ENCODE results near the gene EFTUD2. TPM values are rescaled to one million over a fixed set of nuclear protein-coding genes. Genes with fewer than 3 reads are reported as not detected.

EFTUD2 gene
- total RNA-seq, 1 experiment from 2014 or later = 150 TPM

- intact Hi-C loops (cut with micrococcal nuclease) = no loop called here
- no peaks in the 10 kb centered on the region for H3K9me2 ChIP-seq (ENCODE audit: insufficient read depth)
- H2AFZ ChIP-seq (ENCODE audit: low read depth, low read length, poor library complexity, severe bottlenecking) = no peak overlapping the region
- no peak overlapping the region for H3K27ac ChIP-seq (ENCODE audit: low read depth, low read length)
- no peak overlapping the region for H3K4me3 ChIP-seq (replicated peaks in 1 of 2; ENCODE audit: low read depth in 1 of 2, low read length in 2 of 2)
- no peak for ATAC-seq
- CTCF ChIA-PET = no interaction called here
- H3K79me2 ChIP-seq (ENCODE audit: insufficient read depth, low read length) = no peaks in the 10 kb centered on the region
- no peak for TF ChIP-seq CBX3 (IDR thresholded peaks at IDR 0.05; ENCODE audit: low read depth)
- TF ChIP-seq EGR1 (IDR thresholded peaks at IDR 0.05; ENCODE audit: low read depth) = no peak
- no peak for TF ChIP-seq TCF7L2 (IDR thresholded peaks at IDR 0.05; ENCODE audit: borderline replicate concordance, extremely low read depth, insufficient read depth, insufficient read length)
- no peak for TF ChIP-seq EZH2phosphoT487 (IDR thresholded peaks at IDR 0.05; ENCODE audit: borderline replicate concordance)
- TF ChIP-seq EZH2 (IDR thresholded peaks at IDR 0.05) = no peak
- TF ChIP-seq ZNF274 (IDR thresholded peaks at IDR 0.05; ENCODE audit: low read depth, low read length) = no peak
- peak; percentile 43; the same call in 1 of the 2 replicates for TF ChIP-seq POLR2AphosphoS5 (IDR thresholded peaks at IDR 0.05; ENCODE audit: low read depth, low read length)
- TF ChIP-seq JUND (IDR thresholded peaks at IDR 0.05) = peak; percentile 31; the same call in 1 of the 2 replicates
- TF ChIP-seq POLR2A (IDR thresholded peaks at IDR 0.05; ENCODE audit: borderline replicate concordance, extremely low read depth, insufficient read depth, insufficient read length) = no peak
- TF ChIP-seq CTCF (IDR thresholded peaks at IDR 0.05 in 2 of 3, conservative IDR thresholded peaks at IDR 0.05 in 1 of 3; ENCODE audit: borderline replicate concordance in 1 of 3, insufficient read depth in 1 of 3, low read depth in 2 of 3, low read length in 2 of 3) = no peak
- no peak overlapping the region for H3K4me2 ChIP-seq (ENCODE audit: low read length)
- peaks cover 0 to 8% of the 10 kb centered on the region in 2 experiments; a peak in 2 of 4 replicates for H3K4me1 ChIP-seq (ENCODE audit: control insufficient read depth in 1 of 2, insufficient read depth in 2 of 2, low read length in 2 of 2)
- TSS peak; percentile 17 for BruUV-seq (replicated peaks)
- DNase-seq (ENCODE audit: low read depth, low spot score) = no peak
- POLR2A ChIA-PET = no interaction called here
- no peak overlapping the region for H3K9ac ChIP-seq (ENCODE audit: low read length)
- no peaks in the 10 kb centered on the region for H3K27me3 ChIP-seq (ENCODE audit: insufficient read depth, low read length)
- peaks cover 26 to 34% of the 10 kb centered on the region in 2 experiments for H3K36me3 ChIP-seq (ENCODE audit: control insufficient read depth in 1 of 2, insufficient read depth in 2 of 2, low read length in 2 of 2)
- RAD21 ChIA-PET (ENCODE audit: low non-redundant PET in 1 of 2, low total read pairs in 2 of 2, uncharacterized antibody in 2 of 2, unreplicated experiment in 2 of 2) = no interaction called here
- no peaks in the 10 kb centered on the region for H3K9me3 ChIP-seq (ENCODE audit: control insufficient read depth in 1 of 2, insufficient read depth in 1 of 2, low read depth in 1 of 2, low read length in 2 of 2)
- H4K20me1 ChIP-seq (ENCODE audit: insufficient read depth) = no peaks in the 10 kb centered on the region
Measured at GRCh38 chr17:44924107-44924544, 24.9 kb upstream of the EFTUD2 start.
